Stimulated activated CD4-positive, alpha-beta T cell treated with anti-CD3 and anti-CD28 coated beads, Interleukin-12 subunit alpha, Interleukin-12 subunit beta, amount 100 ng/mL, for 4 hours (primary cell): ENCODE measurements around the gene HGS.
"Not testable (repeated sequence)": the region's sequence is repeated elsewhere in the genome, so short reads cannot be mapped to it uniquely, and the experiment has no call there.

Experiments
- DNase-seq: peaks from one replicate; pipeline ENCODE4 v3.0.0-alpha.2; 2020

The HGS gene

GRCh38 chr17:81720267-81721071 is 36.7 kb downstream of the HGS start:
- DNase-seq, result no peak

- DNase-seq, result no peak
Measured at GRCh38 chr17:81722184-81723120, 38.6 kb downstream of the HGS start.

GRCh38 chr17:81723651-81724209 is 39.9 kb downstream of the HGS start:
- no peak for DNase-seq

GRCh38 chr17:81725439-81725838 is 41.6 kb downstream of the HGS start:
- DNase-seq, result no peak

- DNase-seq, result no peak
Measured at GRCh38 chr17:81726004-81726403, 42.2 kb downstream of the HGS start.

- DNase-seq, result no peak
Measured at GRCh38 chr17:81727324-81728031, 43.7 kb downstream of the HGS start.

GRCh38 chr17:81733507-81734404 is 49.9 kb downstream of the HGS start:
- DNase-seq, result peak; percentile 65

GRCh38 chr17:81734405-81735263 is 50.8 kb downstream of the HGS start:
- no peak for DNase-seq

- no peak for DNase-seq
Measured at GRCh38 chr17:81735264-81736102, 51.7 kb downstream of the HGS start.

- no peak for DNase-seq
Measured at GRCh38 chr17:81737947-81738800, 54.4 kb downstream of the HGS start.

GRCh38 chr17:81738801-81739393 is 55.1 kb downstream of the HGS start:
- no peak for DNase-seq

GRCh38 chr17:81739593-81739992 is 55.8 kb downstream of the HGS start:
- not testable (repeated sequence) for DNase-seq

GRCh38 chr17:81740395-81740961 is 56.7 kb downstream of the HGS start:
- DNase-seq, result no peak

- no peak for DNase-seq
Measured at GRCh38 chr17:81741049-81741593, 57.3 kb downstream of the HGS start.

GRCh38 chr17:81741594-81742452 is 58.0 kb downstream of the HGS start:
- no peak for DNase-seq
